ENCODE data around the gene NELL1.

- TF ChIP-seq POLR2A (IDR thresholded peaks at IDR 0.05) (no peak), CTCF (IDR thresholded peaks at IDR 0.05) (no peak)
These were observed 721.0 kb downstream of the NELL1 start for GRCh38 chr11:21390430-21390829.
